Body of pancreas (tissue), 4 donors: ENCODE measurements around the gene TBC1D9B. TPM values are rescaled to one million over a fixed set of nuclear protein-coding genes. Genes with fewer than 3 reads are reported as not detected.

ENCODE experiments used
- ATAC-seq: fragments of 150-250 bp; one replicate; pipeline ENCODE4 v1.9.1; 2016
- DNase-seq, 4 donors: peaks; one replicate each; pipeline ENCODE4 v3.0.0-alpha.2; 2019
- H3K27ac ChIP-seq, 4 donors: fragments of 200-600 bp; sonication (generic); 1 replicate in 3 of 4; 2 replicates in 1 of 4; pipeline versions ENCODE4 v1.5.1 to v1.6.1; 2016 to 2019; ENCODE audit warnings: mild to moderate bottlenecking in 1 of 4, mixed read lengths in 1 of 4, moderate library complexity in 1 of 4
- H3K27me3 ChIP-seq, 2 donors: fragments of 200-600 bp; sonication (generic); one replicate each; pipeline ENCODE4 v1.6.0; 2016; ENCODE audit warnings: mild to moderate bottlenecking in 1 of 2
- H3K36me3 ChIP-seq, 2 donors: fragments of 200-600 bp; sonication (generic); replicated peaks in 1 of 2; 2 replicates each; pipeline ENCODE4 v1.5.1; 2016; ENCODE audit warnings: low read depth in 2 of 2; ENCODE audit not compliant: insufficient read depth in 1 of 2
- H3K4me1 ChIP-seq: fragments of 200-600 bp; sonication (generic); one replicate; pipeline ENCODE4 v1.6.0; 2016
- H3K4me3 ChIP-seq, 2 donors: fragments of 200-600 bp; sonication (generic); 1 replicate in 1 of 2; 2 replicates in 1 of 2; pipeline ENCODE4 v1.5.1; 2016 to 2019
- H3K9me3 ChIP-seq, 3 donors: fragments of 200-600 bp; sonication (generic); 1 replicate in 2 of 3; 2 replicates in 1 of 3; pipeline ENCODE4 v1.5.1; 2016
- POLR2A ChIP-seq, 3 donors: fragments of 450-650 bp; IDR thresholded peaks; one replicate each; pipeline ENCODE4 v1.6.1; 2016; ENCODE audit warnings: antibody characterized with exemption in 3 of 3, mild to moderate bottlenecking in 2 of 3
- WGBS, 2 donors: methylation state at CpG; one replicate each; pipeline ENCODE4 v1.1.5; 2017; 5-methylcytosine and 5-hydroxymethylcytosine counted together
- intact Hi-C: fragments of 100-400 bp; cut with DNase I; formaldehyde crosslinking; loops from one replicate; pipeline ENCODE4 v1.15.1; 2023
- total RNA-seq, 2 donors: library from RNA; depleted of rRNA; stranded (reverse); fragments of >200 nt; gene quantifications; one replicate each; pipeline ENCODE4 v1.1.0, GENCODE V29; 2016
- TF ChIP-seq, protein P1 (sequence below), 7 experiments: fragments of 450-650 bp in 4 of 7; fragments of 200-600 bp in 3 of 7; sonication (generic) in 3 of 7; IDR thresholded peaks; one replicate each; pipeline ENCODE4 v1.5.1; 2016 to 2019; ENCODE audit warnings: antibody characterized with exemption in 7 of 7

TBC1D9B gene
- 100 to 1,000 TPM in 1 of 2 donors, 10 to 100 TPM in 1; 69.8 to 121 TPM for total RNA-seq

DNA sequence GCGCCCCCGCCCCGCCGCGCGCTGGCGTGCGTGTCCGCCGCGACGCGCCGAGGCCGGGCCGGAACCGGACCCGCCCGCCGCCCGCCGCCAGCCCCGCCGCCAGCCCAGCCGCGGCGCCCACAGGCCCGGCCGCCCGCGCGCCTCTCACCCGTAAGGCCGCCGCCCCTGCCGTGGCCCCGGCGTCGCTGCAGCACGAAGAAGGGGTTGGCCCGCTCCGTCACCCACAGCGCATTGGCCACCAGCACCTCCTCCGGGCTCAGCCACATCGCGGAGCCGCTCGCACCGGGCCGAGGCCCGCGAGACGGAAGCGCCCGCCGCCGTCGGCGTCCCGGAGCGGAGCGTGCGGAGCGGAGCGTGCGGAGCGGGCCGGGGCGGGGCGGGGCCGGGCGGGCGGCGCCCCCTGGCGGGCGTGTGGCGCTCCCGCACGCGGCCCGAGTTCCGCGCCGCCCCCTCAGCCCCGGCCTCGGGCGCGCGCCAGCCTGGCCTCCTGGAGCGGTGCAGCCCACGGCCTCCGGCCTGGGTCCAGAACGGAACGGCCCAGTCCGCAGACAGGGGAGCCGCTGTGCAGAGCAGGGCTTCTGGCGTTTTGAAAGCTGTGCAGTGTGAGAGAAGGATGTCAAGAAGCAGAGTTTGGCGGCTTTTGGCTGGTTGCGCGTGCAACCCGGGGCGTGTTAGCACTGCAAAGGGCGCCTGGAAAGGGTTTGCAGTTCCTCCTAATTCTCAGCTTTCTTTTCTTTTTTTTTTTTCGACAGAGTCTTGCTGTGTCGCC, at the start of gene TBC1D9B:
Gene TBC1D9B, minus strand, starts transcription at position 342 of the 769 bp plus-strand sequence. Its CDS starts 76 bp downstream, at position 266.
- intact Hi-C loops = loop anchor here (10.0 kb wide), 1 partner anchor 103 kb away; the partner anchor contains the start of gene MGAT4B
- 2 to 25% methylated on average over 8 to 99 of the region's 105 CpGs for WGBS, 2 donors
- ATAC-seq = peak; percentile 92

GRCh38 chr5:179955630-179956029, 47.9 kb upstream of the TBC1D9B start:
- DNase-seq (no peak), ATAC-seq (no peak)
- H3K36me3 ChIP-seq = no peaks in the 10 kb centered on the region
- H3K27ac ChIP-seq = no peak overlapping the region
- WGBS, 2 donors = 78 to 90% methylated on average over 2 of the region's 2 CpGs
- no peaks in the 10 kb centered on the region for H3K9me3 ChIP-seq
- peaks cover 4% of the 10 kb centered on the region for H3K4me1 ChIP-seq
- H3K4me3 ChIP-seq = no peak overlapping the region
- no peaks in the 10 kb centered on the region for H3K27me3 ChIP-seq
- no peak for TF ChIP-seq POLR2A (IDR thresholded peaks at IDR 0.05)
- TF ChIP-seq, protein P1, sequence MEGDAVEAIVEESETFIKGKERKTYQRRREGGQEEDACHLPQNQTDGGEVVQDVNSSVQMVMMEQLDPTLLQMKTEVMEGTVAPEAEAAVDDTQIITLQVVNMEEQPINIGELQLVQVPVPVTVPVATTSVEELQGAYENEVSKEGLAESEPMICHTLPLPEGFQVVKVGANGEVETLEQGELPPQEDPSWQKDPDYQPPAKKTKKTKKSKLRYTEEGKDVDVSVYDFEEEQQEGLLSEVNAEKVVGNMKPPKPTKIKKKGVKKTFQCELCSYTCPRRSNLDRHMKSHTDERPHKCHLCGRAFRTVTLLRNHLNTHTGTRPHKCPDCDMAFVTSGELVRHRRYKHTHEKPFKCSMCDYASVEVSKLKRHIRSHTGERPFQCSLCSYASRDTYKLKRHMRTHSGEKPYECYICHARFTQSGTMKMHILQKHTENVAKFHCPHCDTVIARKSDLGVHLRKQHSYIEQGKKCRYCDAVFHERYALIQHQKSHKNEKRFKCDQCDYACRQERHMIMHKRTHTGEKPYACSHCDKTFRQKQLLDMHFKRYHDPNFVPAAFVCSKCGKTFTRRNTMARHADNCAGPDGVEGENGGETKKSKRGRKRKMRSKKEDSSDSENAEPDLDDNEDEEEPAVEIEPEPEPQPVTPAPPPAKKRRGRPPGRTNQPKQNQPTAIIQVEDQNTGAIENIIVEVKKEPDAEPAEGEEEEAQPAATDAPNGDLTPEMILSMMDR (IDR thresholded peaks at IDR 0.05) = no peak
- intact Hi-C loops = no loop called here

More for the DNA sequence above, at the start of gene TBC1D9B:
- no peaks in the 10 kb centered on the region for H3K9me3 ChIP-seq
- H3K27ac ChIP-seq = peak within 1 kb of the TSS; percentile 30 to 85 (median 64)
- peaks cover 0 to 4% of the 10 kb centered on the region in 2 donors for H3K36me3 ChIP-seq
- no peaks in the 10 kb centered on the region for H3K27me3 ChIP-seq
- peak; percentile 65 to 76 (median 70) for DNase-seq
- TF ChIP-seq, protein P1 (IDR thresholded peaks at IDR 0.05) = peak in 6 of 7 experiments; percentile 17 to 88 (median 54)
- TF ChIP-seq POLR2A (IDR thresholded peaks at IDR 0.05) = peak in 2 of 3 donors; percentile 22 to 41
- H3K4me3 ChIP-seq = peak within 1 kb of the TSS; percentile 36 to 52
- H3K4me1 ChIP-seq = peaks cover 21% of the 10 kb centered on the region

- no peaks in the 10 kb centered on the region for H3K4me1 ChIP-seq
- no peaks in the 10 kb centered on the region for H3K9me3 ChIP-seq
- no peak overlapping the region for H3K4me3 ChIP-seq
- ATAC-seq (no peak), DNase-seq (no peak)
- H3K27me3 ChIP-seq = no peaks in the 10 kb centered on the region
- H3K36me3 ChIP-seq = no peaks in the 10 kb centered on the region
- no peak overlapping the region for H3K27ac ChIP-seq
- 94 to 97% methylated on average over 6 of the region's 6 CpGs for WGBS, 2 donors
- intact Hi-C loops = no loop called here
- TF ChIP-seq POLR2A (IDR thresholded peaks at IDR 0.05) = no peak
- TF ChIP-seq, protein P1 (IDR thresholded peaks at IDR 0.05) = no peak
Observed at GRCh38 chr5:179955062-179955461, 47.4 kb upstream of the TBC1D9B start.

- 95 to 96% methylated on average over 6 of the region's 6 CpGs for WGBS, 2 donors
- Histone ChIP-seq H3K4me3 (no peak overlapping the region), H3K4me1 (no peaks in the 10 kb centered on the region), H3K27ac (no peak overlapping the region), H3K9me3 (no peaks in the 10 kb centered on the region), H3K27me3 (no peaks in the 10 kb centered on the region), H3K36me3 (no peaks in the 10 kb centered on the region)
- ATAC-seq (no peak), DNase-seq (no peak)
- intact Hi-C loops = no loop called here
- no peak for TF ChIP-seq POLR2A (IDR thresholded peaks at IDR 0.05)
- TF ChIP-seq, protein P1 (IDR thresholded peaks at IDR 0.05) = no peak
Observed at GRCh38 chr5:179954434-179954833, 46.7 kb upstream of the TBC1D9B start.
